ENCODE data around the gene RAPGEF3. TPM values are rescaled to one million over a fixed set of nuclear protein-coding genes. Genes with fewer than 3 reads are reported as not detected.

Gene RAPGEF3
- total and polyA plus RNA-seq, 2 of the 8 experiments (the other 6 are each of a cell fraction or from before 2014, with no cell fraction given), result 5.0 to 9.4 TPM

- DNase-seq (ENCODE audit: low read depth in 1 of 2, low spot score in 2 of 2) (no peak), FAIRE-seq (no peak)
- H2BK120ac ChIP-seq (replicated peaks; ENCODE audit: low read depth, low read length), result no peak overlapping the region
- no peaks in the 10 kb centered on the region for H3K79me1 ChIP-seq (ENCODE audit: low read depth, low read length)
- POLR2A ChIA-PET (ENCODE audit: partially characterized antibody), result interaction anchor here (0.6 to 1.5 kb wide), 4 partner anchors 8 to 31 kb away, joined by 3 to 6 read pairs (median 3); no protein-coding TSS in a partner anchor
- no peak overlapping the region for H3K14ac ChIP-seq (ENCODE audit: insufficient read length)
- H3K23ac ChIP-seq (ENCODE audit: insufficient read length), result no peak overlapping the region
- no peak overlapping the region for H2BK12ac ChIP-seq (ENCODE audit: low read depth, low read length)
- no peak overlapping the region for H3K18ac ChIP-seq (ENCODE audit: extremely low read depth, low read length)
- H4K5ac ChIP-seq (ENCODE audit: insufficient read length, low read depth, low read length), result no peak overlapping the region
- peak overlapping the region; percentile 74 for H4K8ac ChIP-seq (ENCODE audit: extremely low read depth, insufficient read depth, low read length)
- H3K9ac ChIP-seq (replicated peaks in 1 of 4; ENCODE audit: extremely low read depth in 1 of 4, low read depth in 3 of 4, low read length in 3 of 4), result no peak overlapping the region
- no peaks in the 10 kb centered on the region for H3K36me3 ChIP-seq (ENCODE audit: control insufficient read depth in 2 of 4, insufficient read depth in 4 of 4, low read length in 3 of 4)
- no peaks in the 10 kb centered on the region for H4K20me1 ChIP-seq (replicated peaks in 1 of 2; ENCODE audit: control insufficient read depth in 1 of 2, insufficient read depth in 2 of 2, low read length in 2 of 2)
- H2BK15ac ChIP-seq (ENCODE audit: low read length), result no peak overlapping the region
- no peaks in the 10 kb centered on the region for H3K27me3 ChIP-seq (replicated peaks in 1 of 4; ENCODE audit: control insufficient read depth in 3 of 4, extremely low read depth in 1 of 4, insufficient read depth in 3 of 4, low read length in 3 of 4)
- no peak overlapping the region for H2AK5ac ChIP-seq (ENCODE audit: low read depth, low read length)
- H3K23me2 ChIP-seq (ENCODE audit: low read depth, low read length), result no peaks in the 10 kb centered on the region
- H2BK5ac ChIP-seq (ENCODE audit: low read depth, low read length), result no peak overlapping the region
- H3K27ac ChIP-seq (ENCODE audit: low read depth, low read length), result no peak overlapping the region
- H2BK20ac ChIP-seq (ENCODE audit: low read length), result no peak overlapping the region
- no peaks in the 10 kb centered on the region for H3K9me3 ChIP-seq (ENCODE audit: insufficient read depth in 2 of 2, low read depth in 1 of 2, low read length in 1 of 2)
- no peak overlapping the region for H2AFZ ChIP-seq (ENCODE audit: low read length)
- whole genome bisulfite sequencing, 2 experiments (ENCODE audit: extremely low coverage in 1 of 2, insufficient coverage in 1 of 2, insufficient read length in 1 of 2, insufficient replicate concordance in 2 of 2, low coverage in 1 of 2, low lambda C conversion rate in 2 of 2, missing lambda C conversion rate in 1 of 2), result 94% methylated on average over 17 of the region's 19 CpGs; no CpG with 5 or more reads in 1 of the 2 experiments
- no peak for TF ChIP-seq ZNF274 (IDR thresholded peaks at IDR 0.05; ENCODE audit: borderline replicate concordance, extremely low read depth, low read length)
- no peak for TF ChIP-seq EGR1 (IDR thresholded peaks at IDR 0.05; ENCODE audit: borderline replicate concordance, low read depth, low read length)
- TF ChIP-seq PHF8 (conservative IDR thresholded peaks at IDR 0.05; ENCODE audit: low read depth, low read length), result no peak
- no peak for TF ChIP-seq POLR2A (IDR thresholded peaks at IDR 0.05; ENCODE audit: control extremely low read depth in 1 of 2, low read depth in 2 of 2, low read length in 2 of 2)
- no peak overlapping the region for H3K4me3 ChIP-seq (ENCODE audit: extremely low read depth in 1 of 4, insufficient read depth in 2 of 4, low read depth in 3 of 4, low read length in 4 of 4)
- H3K56ac ChIP-seq (replicated peaks; ENCODE audit: insufficient read length, low read depth, low read length), result no peak overlapping the region
- no peak overlapping the region for H3K4ac ChIP-seq (replicated peaks; ENCODE audit: insufficient read length, low read depth, low read length)
- no peak overlapping the region for H3K4me2 ChIP-seq (ENCODE audit: insufficient read depth in 1 of 2, low read depth in 2 of 2, low read length in 2 of 2)
- peak overlapping the region; percentile 46 for H4K91ac ChIP-seq (replicated peaks; ENCODE audit: insufficient read length, low read length)
- peaks cover 6 to 13% (median 7%) of the 10 kb centered on the region in 4 experiments for H3K4me1 ChIP-seq (replicated peaks in 1 of 4; ENCODE audit: control insufficient read depth in 3 of 4, insufficient read depth in 4 of 4, low read length in 3 of 4)
- CTCF ChIA-PET (ENCODE audit: partially characterized antibody), result interaction anchor here (0.9 to 64.6 kb wide), 9 partner anchors 1 to 88 kb away, joined by 3 to 2442 read pairs (median 4); partner anchors contain the start of genes ENDOU, RAPGEF3 and SLC48A1
- no peaks in the 10 kb centered on the region for H3K79me2 ChIP-seq (ENCODE audit: control insufficient read depth in 1 of 2, insufficient read depth in 2 of 2, low read length in 2 of 2)
These were observed 7.7 kb downstream of the RAPGEF3 start for GRCh38 chr12:47750916-47751470.

Data from H1 (cell line).